Measurements from ENCODE around the gene LSM2. TPM values are rescaled to one million over a fixed set of nuclear protein-coding genes. Genes with fewer than 3 reads are reported as not detected.

LSM2 gene
- total RNA-seq, 1 donor from 2014 or later: 55.8 TPM

GRCh38 chr6:31763619-31763940 lies 43.2 kb downstream of the LSM2 start:
- Mint-ChIP-seq H3K4me1 (peaks cover 12% of the 10 kb centered on the region), H3K9me3 (no peaks in the 10 kb centered on the region), H3K27me3 (ENCODE audit: low read depth) (no peaks in the 10 kb centered on the region), H3K36me3 (peaks cover 7% of the 10 kb centered on the region), H3K4me3 (no peak overlapping the region), H3K27ac (no peak overlapping the region)
- TF ChIP-seq CTCF (IDR thresholded peaks at IDR 0.05; ENCODE audit: unreplicated experiment): no peak
- DNase-seq (ENCODE audit: low spot score in 2 of 2, unreplicated experiment in 2 of 2): no peak

- Mint-ChIP-seq H3K27ac (no peak overlapping the region), H3K4me3 (no peak overlapping the region), H3K9me3 (no peaks in the 10 kb centered on the region), H3K4me1 (peaks cover 12% of the 10 kb centered on the region), H3K36me3 (peaks cover 7% of the 10 kb centered on the region), H3K27me3 (ENCODE audit: low read depth) (no peaks in the 10 kb centered on the region)
- no peak for DNase-seq (ENCODE audit: low spot score in 2 of 2, unreplicated experiment in 2 of 2)
- TF ChIP-seq CTCF (IDR thresholded peaks at IDR 0.05; ENCODE audit: unreplicated experiment): no peak
Measured at GRCh38 chr6:31762878-31763618, 43.7 kb downstream of the LSM2 start.

- Mint-ChIP-seq H3K9me3 (no peaks in the 10 kb centered on the region), H3K27ac (no peak within 1 kb of the TSS), H3K27me3 (ENCODE audit: low read depth) (no peaks in the 10 kb centered on the region), H3K4me1 (peaks cover 12% of the 10 kb centered on the region), H3K36me3 (peaks cover 7% of the 10 kb centered on the region), H3K4me3 (no peak within 1 kb of the TSS)
- no peak for TF ChIP-seq CTCF (IDR thresholded peaks at IDR 0.05; ENCODE audit: unreplicated experiment)
- no peak for DNase-seq (ENCODE audit: low spot score in 2 of 2, unreplicated experiment in 2 of 2)
Measured at GRCh38 chr6:31762356-31762755, 44.4 kb downstream of the LSM2 start, which contains the start of gene SAPCD1. SAPCD1 (plus strand) TSS chr6:31762656; CDS start chr6:31763055, 399 bp downstream.

- H3K36me3 Mint-ChIP-seq: peaks cover 7% of the 10 kb centered on the region
- no peaks in the 10 kb centered on the region for H3K9me3 Mint-ChIP-seq
Measured at GRCh38 chr6:31761343-31761742, 45.4 kb downstream of the LSM2 start.

GRCh38 chr6:31760790-31761189 lies 46.0 kb downstream of the LSM2 start:
- DNase-seq (ENCODE audit: low spot score in 2 of 2, unreplicated experiment in 2 of 2): no peak
- Mint-ChIP-seq H3K36me3 (peaks cover 7% of the 10 kb centered on the region), H3K27me3 (ENCODE audit: low read depth) (no peaks in the 10 kb centered on the region), H3K27ac (no peak overlapping the region), H3K9me3 (no peaks in the 10 kb centered on the region), H3K4me3 (no peak overlapping the region), H3K4me1 (peaks cover 12% of the 10 kb centered on the region)
- TF ChIP-seq CTCF (IDR thresholded peaks at IDR 0.05; ENCODE audit: unreplicated experiment): no peak

More at GRCh38 chr6:31761343-31761742, 45.4 kb downstream of the LSM2 start:
- DNase-seq (ENCODE audit: low spot score in 2 of 2, unreplicated experiment in 2 of 2): no peak
- TF ChIP-seq CTCF (IDR thresholded peaks at IDR 0.05; ENCODE audit: unreplicated experiment): no peak
- H3K27me3 Mint-ChIP-seq (ENCODE audit: low read depth): no peaks in the 10 kb centered on the region
- H3K4me1 Mint-ChIP-seq: peaks cover 12% of the 10 kb centered on the region
- no peak overlapping the region for H3K4me3 Mint-ChIP-seq
- H3K27ac Mint-ChIP-seq: no peak overlapping the region
